H1 (cell line): ENCODE measurements around the gene G6PC1. TPM values are rescaled to one million over a fixed set of nuclear protein-coding genes. Genes with fewer than 3 reads are reported as not detected.
"Not testable (repeated sequence)": the region's sequence is repeated elsewhere in the genome, so short reads cannot be mapped to it uniquely, and the experiment has no call there.

Experiments
- CTCF ChIA-PET: fragments of 300-600 bp; sonication (Branson Sonifier 250); formaldehyde crosslinking; loops from one replicate; lab custom pipeline; 2021; ENCODE audit not compliant: partially characterized antibody; lab: Charles Lee
- POLR2A ChIA-PET: fragments of 300-600 bp; sonication (Branson Sonifier 250); formaldehyde crosslinking; loops from one replicate; lab custom pipeline; 2021; ENCODE audit warnings: inconsistent platforms; ENCODE audit not compliant: partially characterized antibody; lab: Charles Lee
- DNase-seq, 2 experiments: peaks; one replicate each; pipeline versions ENCODE4 v3.0.0 to v3.0.0-alpha.2; 2010 to 2022; ENCODE audit warnings: low spot score in 2 of 2, low read depth in 1 of 2, mixed read lengths in 1 of 2
- FAIRE-seq: peaks from 2 replicates; lab custom pipeline; 2011; peaks lifted over from hg19 to GRCh38; lab: Jason Lieb, UNC
- H2AFZ ChIP-seq: 2 replicates; pipeline ENCODE4 v1.8.1; 2012; ENCODE audit warnings: low read length, inconsistent platforms
- H2AK5ac ChIP-seq: 2 replicates; pipeline ENCODE4 v1.6.1; 2013; ENCODE audit warnings: low read depth, low read length
- H2BK120ac ChIP-seq: replicated peaks from 2 replicates; pipeline ENCODE3; 2013; ENCODE audit warnings: low read depth, low read length, inconsistent platforms
- H2BK12ac ChIP-seq: 2 replicates; pipeline ENCODE4 v1.6.1; 2013; ENCODE audit warnings: low read depth, low read length
- H2BK15ac ChIP-seq: 2 replicates; pipeline ENCODE4 v1.6.1; 2013; ENCODE audit warnings: low read length
- H2BK20ac ChIP-seq: 2 replicates; pipeline ENCODE4 v1.6.1; 2013; ENCODE audit warnings: low read length
- H2BK5ac ChIP-seq: 2 replicates; pipeline ENCODE4 v1.6.1; 2013; ENCODE audit warnings: low read depth, low read length
- H3K14ac ChIP-seq: 2 replicates; pipeline ENCODE4 v1.6.1; 2013; ENCODE audit warnings: inconsistent platforms; ENCODE audit not compliant: insufficient read length
- H3K18ac ChIP-seq: 2 replicates; pipeline ENCODE4 v1.6.1; 2013; ENCODE audit warnings: low read length; ENCODE audit errors: extremely low read depth
- H3K23ac ChIP-seq: 2 replicates; pipeline ENCODE4 v1.6.1; 2013; ENCODE audit warnings: inconsistent platforms; ENCODE audit not compliant: insufficient read length
- H3K23me2 ChIP-seq: 2 replicates; pipeline ENCODE4 v1.6.1; 2013; ENCODE audit warnings: low read depth, low read length
- H3K27ac ChIP-seq: 2 replicates; pipeline ENCODE4 v1.6.1; 2011; ENCODE audit warnings: low read depth, low read length, inconsistent platforms
- H3K27me3 ChIP-seq, 4 experiments: replicated peaks in 1 of 4; 1 replicate in 1 of 4; 2 replicates in 3 of 4; pipeline versions ENCODE4 v1.6.1 to v1.8.1; 2011 to 2013; ENCODE audit warnings: low read length in 3 of 4, mild to moderate bottlenecking in 3 of 4, inconsistent platforms in 2 of 4, mixed read lengths in 2 of 4, moderate library complexity in 1 of 4; ENCODE audit not compliant: control insufficient read depth in 3 of 4, insufficient read depth in 3 of 4; ENCODE audit errors: extremely low read depth in 1 of 4
- H3K36me3 ChIP-seq, 4 experiments: 2 replicates each; pipeline versions ENCODE4 v1.6.1 to v1.8.1; 2011 to 2013; ENCODE audit warnings: mild to moderate bottlenecking in 4 of 4, low read length in 3 of 4, moderate library complexity in 2 of 4, control low read depth in 1 of 4, inconsistent platforms in 1 of 4; ENCODE audit not compliant: insufficient read depth in 4 of 4, control insufficient read depth in 2 of 4
- H3K4ac ChIP-seq: replicated peaks from 2 replicates; pipeline ENCODE3; 2013; ENCODE audit warnings: low read length, low read depth, mixed read lengths, inconsistent platforms; ENCODE audit not compliant: insufficient read length
- H3K4me1 ChIP-seq, 4 experiments: replicated peaks in 1 of 4; 1 replicate in 1 of 4; 2 replicates in 3 of 4; pipeline versions ENCODE4 v1.6.1 to v1.8.1; 2011 to 2013; ENCODE audit warnings: low read length in 3 of 4, inconsistent platforms in 2 of 4, mixed read lengths in 1 of 4; ENCODE audit not compliant: insufficient read depth in 4 of 4, control insufficient read depth in 3 of 4
- H3K4me2 ChIP-seq, 2 experiments: 2 replicates each; pipeline versions ENCODE4 v1.6.1 to v1.8.1; 2011 to 2013; ENCODE audit warnings: low read depth in 2 of 2, low read length in 2 of 2, control low read depth in 1 of 2, inconsistent platforms in 1 of 2, mild to moderate bottlenecking in 1 of 2; ENCODE audit not compliant: insufficient read depth in 1 of 2
- H3K4me3 ChIP-seq, 4 experiments: fragments of 200-600, 300-600 bp in 1 of 4; sonication (generic), shearing (Covaris generic), sonication (Bioruptor Twin) in 1 of 4; 2 replicates each; pipeline versions ENCODE4 v1.5.1 to v1.8.1; 2011 to 2016; ENCODE audit warnings: low read length in 4 of 4, low read depth in 3 of 4, control low read depth in 2 of 4, inconsistent platforms in 2 of 4, mild to moderate bottlenecking in 2 of 4, mixed read lengths in 1 of 4, moderate library complexity in 1 of 4; ENCODE audit not compliant: insufficient read depth in 2 of 4; ENCODE audit errors: extremely low read depth in 1 of 4
- H3K56ac ChIP-seq: replicated peaks from 2 replicates; pipeline ENCODE3; 2013; ENCODE audit warnings: low read depth, mild to moderate bottlenecking, mixed read lengths, low read length, inconsistent platforms; ENCODE audit not compliant: insufficient read length
- H3K79me1 ChIP-seq: 2 replicates; pipeline ENCODE4 v1.6.1; 2013; ENCODE audit warnings: low read depth, low read length, control low read depth
- H3K79me2 ChIP-seq, 2 experiments: 2 replicates each; pipeline versions ENCODE4 v1.6.1 to v1.8.1; 2012 to 2013; ENCODE audit warnings: low read length in 2 of 2, mild to moderate bottlenecking in 2 of 2, inconsistent platforms in 1 of 2; ENCODE audit not compliant: insufficient read depth in 2 of 2, control insufficient read depth in 1 of 2
- H3K9ac ChIP-seq, 4 experiments: replicated peaks in 1 of 4; 1 replicate in 1 of 4; 2 replicates in 3 of 4; pipeline versions ENCODE4 v1.6.1 to v1.8.1; 2011 to 2013; ENCODE audit warnings: low read depth in 3 of 4, low read length in 3 of 4, control low read depth in 2 of 4, mild to moderate bottlenecking in 2 of 4, moderate library complexity in 2 of 4, inconsistent platforms in 1 of 4; ENCODE audit errors: extremely low read depth in 1 of 4
- H3K9me3 ChIP-seq, 2 experiments: 2 replicates each; pipeline versions ENCODE4 v1.6.1 to v1.8.1; 2012 to 2013; ENCODE audit warnings: mild to moderate bottlenecking in 2 of 2, moderate library complexity in 2 of 2, control low read depth in 1 of 2, inconsistent platforms in 1 of 2, low read depth in 1 of 2, low read length in 1 of 2, mixed read lengths in 1 of 2; ENCODE audit not compliant: insufficient read depth in 2 of 2
- H4K20me1 ChIP-seq, 2 experiments: replicated peaks in 1 of 2; 2 replicates each; pipeline versions ENCODE3 to v1.8.1; 2011 to 2013; ENCODE audit warnings: inconsistent platforms in 2 of 2, low read length in 2 of 2, mild to moderate bottlenecking in 1 of 2; ENCODE audit not compliant: insufficient read depth in 2 of 2, control insufficient read depth in 1 of 2
- H4K5ac ChIP-seq: 2 replicates; pipeline ENCODE4 v1.6.1; 2013; ENCODE audit warnings: low read length, low read depth, mixed read lengths, inconsistent platforms; ENCODE audit not compliant: insufficient read length
- H4K8ac ChIP-seq: 2 replicates; pipeline ENCODE4 v1.8.0; 2013; ENCODE audit warnings: mild to moderate bottlenecking, moderate library complexity, low read length, inconsistent platforms; ENCODE audit not compliant: insufficient read depth; ENCODE audit errors: extremely low read depth
- H4K91ac ChIP-seq: replicated peaks from 2 replicates; pipeline ENCODE3; 2013; ENCODE audit warnings: low read length, mixed read lengths, inconsistent platforms; ENCODE audit not compliant: insufficient read length
- WGBS, 2 experiments: shearing (Covaris generic) in 1 of 2; methylation state at CpG; one replicate each; pipeline versions ENCODE4 v1.1.6 to v1.1.7; 2013 to 2015; ENCODE audit warnings: low lambda C conversion rate in 2 of 2, mixed read lengths in 2 of 2, inconsistent platforms in 1 of 2, low coverage in 1 of 2, missing lambda C conversion rate in 1 of 2; ENCODE audit not compliant: insufficient replicate concordance in 2 of 2, insufficient coverage in 1 of 2, insufficient read length in 1 of 2; ENCODE audit errors: extremely low coverage in 1 of 2, missing lambda C conversion rate in 1 of 2; 5-methylcytosine and 5-hydroxymethylcytosine counted together
- polyA plus RNA-seq, 7 experiments: library from polyadenylated mRNA; depleted of rRNA in 3 of 7; stranded (reverse) in 5 of 7; unstranded in 2 of 7; fragments of >200 nt in 5 of 7; fragments of 200-250 nt in 2 of 7; gene quantifications; 1 replicate in 5 of 7; 2 replicates in 1 of 7; 4 replicates in 1 of 7; pipeline versions ENCODE4 v1.2.1 to v1.2.3, GENCODE V29; 2011 to 2013; ENCODE audit warnings: missing spikeins in 2 of 7, mixed read lengths in 2 of 7
- total RNA-seq: library from RNA; stranded (reverse); fragmentation: NEBNext Ultra II Directional; extraction: Animal tissue kit (Norgen Biotek cat#: 25700); gene quantifications from 2 replicates; pipeline ENCODE4 v1.2.1, GENCODE V29; 2021

Gene G6PC1
- total and polyA plus RNA-seq, 2 of the 8 experiments (the other 6 are each of a cell fraction or from before 2014, with no cell fraction given), result 0.02 TPM; not detected in 1

- H3K27ac ChIP-seq, H3K23ac ChIP-seq, H3K79me2 ChIP-seq, H3K56ac ChIP-seq, H3K23me2 ChIP-seq, H3K4me2 ChIP-seq, H4K5ac ChIP-seq, DNase-seq, H3K4ac ChIP-seq, H3K18ac ChIP-seq, H4K20me1 ChIP-seq, H4K8ac ChIP-seq, H2BK15ac ChIP-seq, FAIRE-seq, H2BK20ac ChIP-seq, H3K9me3 ChIP-seq, H2AK5ac ChIP-seq, H4K91ac ChIP-seq, H2BK5ac ChIP-seq, H3K36me3 ChIP-seq, H3K27me3 ChIP-seq, H3K9ac ChIP-seq, H2BK120ac ChIP-seq, H3K79me1 ChIP-seq, H2AFZ ChIP-seq, H3K4me1 ChIP-seq, H3K4me3 ChIP-seq, H2BK12ac ChIP-seq, H3K14ac ChIP-seq: not testable (repeated sequence)
- ChIA-PET CTCF (interaction anchor here (1.5 kb wide), 1 partner anchor 73 kb away, joined by 3 read pairs; the partner anchor contains the start of gene AOC2), POLR2A (interaction anchor here (0.9 to 1.7 kb wide), 3 partner anchors 50 to 74 kb away, joined by 3 to 4 read pairs (median 4); no protein-coding TSS in a partner anchor)
- 86% methylated on average over 4 of the region's 4 CpGs; no CpG with 5 or more reads in 1 of the 2 experiments for WGBS, 2 experiments
Measured at GRCh38 chr17:42916388-42917235, 16.0 kb downstream of the G6PC1 start.
